MM.1S (cell line): ENCODE measurements around the gene PLOD3.

Source experiments
- DNase-seq: peaks from one replicate; pipeline ENCODE4 v3.0.0-alpha.2; 2015
- H2AFZ ChIP-seq: fragments of 300-600 bp; sonication (generic); 2 replicates; pipeline ENCODE4 v1.6.0; 2016; ENCODE audit warnings: antibody characterized with exemption, low read length
- H3F3A ChIP-seq: fragments of 300-600 bp; sonication (generic); 2 replicates; pipeline ENCODE4 v1.6.1; 2016; ENCODE audit warnings: mild to moderate bottlenecking, antibody characterized with exemption, low read length, moderate library complexity, mixed read lengths; ENCODE audit not compliant: insufficient read depth
- H3K27ac ChIP-seq: fragments of 300-600 bp; sonication (generic); 2 replicates; pipeline ENCODE4 v1.5.1; 2016; ENCODE audit warnings: mild to moderate bottlenecking, low read length
- H3K27me3 ChIP-seq: fragments of 300-600 bp; sonication (generic); replicated peaks from 2 replicates; pipeline ENCODE4 v1.6.0; 2016; ENCODE audit warnings: low read length; ENCODE audit not compliant: insufficient read depth
- H3K36me3 ChIP-seq: fragments of 300-600 bp; sonication (generic); replicated peaks from 2 replicates; pipeline ENCODE4 v1.6.1; 2016; ENCODE audit warnings: mild to moderate bottlenecking, low read length, mixed read lengths; ENCODE audit not compliant: insufficient read depth
- H3K4me1 ChIP-seq: fragments of 300-600 bp; sonication (generic); 2 replicates; pipeline ENCODE4 v1.6.1; 2016; ENCODE audit warnings: low read length, mixed read lengths
- H3K4me2 ChIP-seq: fragments of 300-600 bp; sonication (generic); 2 replicates; pipeline ENCODE4 v1.6.0; 2016; ENCODE audit warnings: low read depth, low read length
- H3K4me3 ChIP-seq: fragments of 300-600 bp; sonication (generic); 2 replicates; pipeline ENCODE4 v1.5.1; 2016; ENCODE audit warnings: low read length, mixed read lengths
- H3K79me2 ChIP-seq: fragments of 300-600 bp; sonication (generic); 2 replicates; pipeline ENCODE4 v1.6.1; 2016; ENCODE audit warnings: mixed run types, low read length, mixed read lengths
- H3K9ac ChIP-seq: fragments of 300-600 bp; sonication (generic); 2 replicates; pipeline ENCODE4 v1.6.1; 2016; ENCODE audit warnings: low read length, mixed read lengths
- H3K9me2 ChIP-seq: fragments of 300-600 bp; sonication (generic); replicated peaks from 2 replicates; pipeline ENCODE4 v1.6.1; 2016; ENCODE audit warnings: mild to moderate bottlenecking, low read length, mixed read lengths; ENCODE audit not compliant: insufficient read depth
- H3K9me3 ChIP-seq: fragments of 300-600 bp; sonication (generic); replicated peaks from 2 replicates; pipeline ENCODE4 v1.6.1; 2016; ENCODE audit warnings: mild to moderate bottlenecking, low read length, mixed read lengths; ENCODE audit not compliant: insufficient read depth
- H4K20me1 ChIP-seq: fragments of 300-600 bp; sonication (generic); 2 replicates; pipeline ENCODE4 v1.6.1; 2016; ENCODE audit warnings: mild to moderate bottlenecking, low read length, moderate library complexity, mixed read lengths; ENCODE audit not compliant: insufficient read depth
- CTCF ChIP-seq: fragments of 300-600 bp; sonication (generic); IDR thresholded peaks from 2 replicates; pipeline ENCODE4 v1.5.1; 2016; ENCODE audit warnings: antibody characterized with exemption, low read length, mixed read lengths
- EZH2 ChIP-seq: fragments of 300-600 bp; sonication (generic); optimal IDR thresholded peaks from 2 replicates; pipeline ENCODE3; 2017; ENCODE audit warnings: low read depth, mild to moderate bottlenecking, antibody characterized with exemption, low read length, mixed read lengths
- EZH2phosphoT487 ChIP-seq: fragments of 300-600 bp; sonication (generic); IDR thresholded peaks from 2 replicates; pipeline ENCODE4 v1.6.1; 2018; ENCODE audit warnings: antibody characterized with exemption, low read length

The PLOD3 gene

GRCh38 chr7:101170617-101171441 lies 46.6 kb downstream of the PLOD3 start:
- Histone ChIP-seq H3K36me3 (no peaks in the 10 kb centered on the region), H3K4me3 (no peak overlapping the region), H3K79me2 (no peaks in the 10 kb centered on the region), H3K9me2 (no peaks in the 10 kb centered on the region), H2AFZ (no peak overlapping the region), H3K9ac (no peak overlapping the region), H3F3A (no peaks in the 10 kb centered on the region), H3K9me3 (no peaks in the 10 kb centered on the region), H3K4me1 (peaks cover 5% of the 10 kb centered on the region; the same call in 1 of the 2 replicates), H3K4me2 (no peak overlapping the region), H4K20me1 (no peaks in the 10 kb centered on the region), H3K27me3 (peaks cover 91% of the 10 kb centered on the region), H3K27ac (no peak overlapping the region)
- no peak for TF ChIP-seq EZH2
- no peak for TF ChIP-seq EZH2phosphoT487
- TF ChIP-seq CTCF: no peak
- DNase-seq: no peak

GRCh38 chr7:101169838-101170551 lies 47.4 kb downstream of the PLOD3 start:
- TF ChIP-seq CTCF (peak; percentile 95), EZH2 (no peak)
- Histone ChIP-seq H3K9me3 (no peaks in the 10 kb centered on the region), H3K4me3 (no peak overlapping the region; the same call in 1 of the 2 replicates), H3F3A (no peaks in the 10 kb centered on the region), H3K4me2 (peak overlapping the region; percentile 51; the same call in 1 of the 2 replicates), H2AFZ (no peak overlapping the region), H4K20me1 (no peaks in the 10 kb centered on the region), H3K9me2 (no peaks in the 10 kb centered on the region), H3K79me2 (no peaks in the 10 kb centered on the region), H3K27me3 (peaks cover 87% of the 10 kb centered on the region), H3K4me1 (peaks cover 7% of the 10 kb centered on the region; the same call in 1 of the 2 replicates), H3K9ac (no peak overlapping the region), H3K27ac (no peak overlapping the region), H3K36me3 (no peaks in the 10 kb centered on the region)
- DNase-seq: peak; percentile 53

- no peak overlapping the region for H2AFZ ChIP-seq
- peak overlapping the region; percentile 51; the same call in 1 of the 2 replicates for H3K4me2 ChIP-seq
- H3K9me3 ChIP-seq: no peaks in the 10 kb centered on the region
- no peak for TF ChIP-seq EZH2phosphoT487
- TF ChIP-seq EZH2: no peak
- TF ChIP-seq CTCF: no peak
- H3K9me2 ChIP-seq: no peaks in the 10 kb centered on the region
- no peaks in the 10 kb centered on the region for H3K79me2 ChIP-seq
- no peaks in the 10 kb centered on the region for H3F3A ChIP-seq
- H3K4me1 ChIP-seq: peaks cover 7% of the 10 kb centered on the region; the same call in 1 of the 2 replicates
- H4K20me1 ChIP-seq: no peaks in the 10 kb centered on the region
- H3K27me3 ChIP-seq: peaks cover 89% of the 10 kb centered on the region
- H3K9ac ChIP-seq: no peak overlapping the region
- H3K27ac ChIP-seq: no peak overlapping the region
- H3K4me3 ChIP-seq: no peak overlapping the region; the same call in 1 of the 2 replicates
- H3K36me3 ChIP-seq: no peaks in the 10 kb centered on the region
- no peak for DNase-seq
Observed at GRCh38 chr7:101169110-101169837, 48.1 kb downstream of the PLOD3 start.
